Erythroblast (primary cell): ENCODE measurements around the gene TRIM9.

Experiments
- GATA1 ChIP-seq: IDR thresholded peaks from 2 replicates; pipeline ENCODE4 v1.6.1; 2011; ENCODE audit warnings: low read depth, mild to moderate bottlenecking, control low read depth, low read length, moderate library complexity
- POLR2A ChIP-seq: IDR thresholded peaks from 2 replicates; pipeline ENCODE4 v1.6.1; 2011; ENCODE audit warnings: mild to moderate bottlenecking, low read length

DNA sequence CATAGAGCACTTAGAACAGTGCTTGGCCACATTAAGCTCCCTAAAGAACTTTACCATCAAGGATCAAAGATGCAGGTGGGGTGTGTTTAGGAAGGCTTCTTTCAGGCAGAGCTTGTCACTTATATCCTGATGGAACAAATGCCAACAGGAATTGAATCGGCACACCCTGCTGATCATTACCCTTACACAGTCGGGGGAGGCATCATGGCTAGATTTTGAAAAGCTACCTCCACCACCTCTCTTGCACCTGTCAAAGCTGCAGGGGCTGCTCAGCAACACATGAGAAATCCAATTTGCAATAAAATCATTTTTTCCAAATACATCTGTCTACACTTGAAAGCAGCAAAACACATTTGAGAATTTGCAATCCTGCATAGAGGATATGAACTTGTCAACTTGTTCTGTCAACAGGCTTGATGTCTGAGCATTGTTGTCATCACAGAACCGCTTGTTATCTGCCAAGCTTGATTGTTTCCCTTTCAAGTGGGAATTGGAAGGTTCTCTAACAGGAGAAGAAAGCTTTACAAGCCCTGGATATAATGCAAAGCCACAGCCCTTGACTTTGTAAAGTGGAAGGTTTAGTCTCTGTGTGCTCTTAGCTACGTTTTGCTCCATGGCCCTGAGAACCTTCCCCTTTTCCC is 24.6 kb upstream of the TRIM9 start:
- no peak for TF ChIP-seq POLR2A
- TF ChIP-seq GATA1 = no peak
